Measurements from ENCODE around the gene GNAI2.

GNAI2 gene

GRCh38 chr3:50192689-50193141 is 43.3 kb upstream of the GNAI2 start:
- Histone ChIP-seq H3K36me3 (ENCODE audit: insufficient read depth, low read length) (no peaks in the 10 kb centered on the region), H3K79me2 (ENCODE audit: insufficient read depth, low read length) (no peaks in the 10 kb centered on the region), H3K9me3 (ENCODE audit: insufficient read depth, low read depth, low read length) (no peaks in the 10 kb centered on the region), H3K27me3 (ENCODE audit: insufficient read depth, low read length, poor library complexity, severe bottlenecking) (no peaks in the 10 kb centered on the region), H3K4me1 (ENCODE audit: insufficient read depth, low read length, poor library complexity, severe bottlenecking) (no peaks in the 10 kb centered on the region), H3F3A (ENCODE audit: low read depth) (no peaks in the 10 kb centered on the region), H2AFZ (ENCODE audit: low read length) (no peak overlapping the region), H3K9ac (ENCODE audit: low read depth, low read length, poor library complexity, severe bottlenecking) (no peak overlapping the region), H3K4me2 (ENCODE audit: low read depth, low read length, poor library complexity, severe bottlenecking) (no peak overlapping the region), H4K20me1 (ENCODE audit: insufficient read depth, low read length, poor library complexity, severe bottlenecking) (no peaks in the 10 kb centered on the region), H3K4me3 (ENCODE audit: low read length, poor library complexity, severe bottlenecking) (no peak overlapping the region), H3K9me2 (replicated peaks; ENCODE audit: low read depth, low read length) (no peaks in the 10 kb centered on the region)
- no peak for TF ChIP-seq EZH2phosphoT487 (IDR thresholded peaks at IDR 0.05; ENCODE audit: borderline replicate concordance)
- peak; percentile 96 for TF ChIP-seq CTCF (conservative IDR thresholded peaks at IDR 0.05; ENCODE audit: low read length)

- no peaks in the 10 kb centered on the region for H3K36me3 ChIP-seq (ENCODE audit: insufficient read depth, low read length)
- no peaks in the 10 kb centered on the region for H3K4me1 ChIP-seq (ENCODE audit: insufficient read depth, low read length, poor library complexity, severe bottlenecking)
- H2AFZ ChIP-seq (ENCODE audit: low read length), result no peak overlapping the region
- H3K9me2 ChIP-seq (replicated peaks; ENCODE audit: low read depth, low read length), result no peaks in the 10 kb centered on the region
- H3K79me2 ChIP-seq (ENCODE audit: insufficient read depth, low read length), result no peaks in the 10 kb centered on the region
- H4K20me1 ChIP-seq (ENCODE audit: insufficient read depth, low read length, poor library complexity, severe bottlenecking), result no peaks in the 10 kb centered on the region
- H3F3A ChIP-seq (ENCODE audit: low read depth), result no peaks in the 10 kb centered on the region
- no peaks in the 10 kb centered on the region for H3K27me3 ChIP-seq (ENCODE audit: insufficient read depth, low read length, poor library complexity, severe bottlenecking)
- no peak overlapping the region for H3K9ac ChIP-seq (ENCODE audit: low read depth, low read length, poor library complexity, severe bottlenecking)
- no peaks in the 10 kb centered on the region for H3K9me3 ChIP-seq (ENCODE audit: insufficient read depth, low read depth, low read length)
- H3K4me2 ChIP-seq (ENCODE audit: low read depth, low read length, poor library complexity, severe bottlenecking), result no peak overlapping the region
- H3K4me3 ChIP-seq (ENCODE audit: low read length, poor library complexity, severe bottlenecking), result no peak overlapping the region
- TF ChIP-seq EZH2phosphoT487 (IDR thresholded peaks at IDR 0.05; ENCODE audit: borderline replicate concordance) (no peak), CTCF (conservative IDR thresholded peaks at IDR 0.05; ENCODE audit: low read length) (no peak)
These were observed 42.7 kb upstream of the GNAI2 start for GRCh38 chr3:50193286-50193685.

- Histone ChIP-seq H3K9ac (ENCODE audit: low read depth, low read length, poor library complexity, severe bottlenecking) (no peak overlapping the region), H3K9me3 (ENCODE audit: insufficient read depth, low read depth, low read length) (no peaks in the 10 kb centered on the region), H3K27me3 (ENCODE audit: insufficient read depth, low read length, poor library complexity, severe bottlenecking) (no peaks in the 10 kb centered on the region), H4K20me1 (ENCODE audit: insufficient read depth, low read length, poor library complexity, severe bottlenecking) (no peaks in the 10 kb centered on the region), H2AFZ (ENCODE audit: low read length) (no peak overlapping the region), H3K4me3 (ENCODE audit: low read length, poor library complexity, severe bottlenecking) (no peak overlapping the region), H3K36me3 (ENCODE audit: insufficient read depth, low read length) (no peaks in the 10 kb centered on the region), H3K9me2 (replicated peaks; ENCODE audit: low read depth, low read length) (no peaks in the 10 kb centered on the region), H3K4me2 (ENCODE audit: low read depth, low read length, poor library complexity, severe bottlenecking) (no peak overlapping the region), H3K79me2 (ENCODE audit: insufficient read depth, low read length) (no peaks in the 10 kb centered on the region), H3F3A (ENCODE audit: low read depth) (no peaks in the 10 kb centered on the region), H3K4me1 (ENCODE audit: insufficient read depth, low read length, poor library complexity, severe bottlenecking) (no peaks in the 10 kb centered on the region)
- TF ChIP-seq CTCF (conservative IDR thresholded peaks at IDR 0.05; ENCODE audit: low read length), result no peak
- no peak for TF ChIP-seq EZH2phosphoT487 (IDR thresholded peaks at IDR 0.05; ENCODE audit: borderline replicate concordance)
These were observed 42.3 kb upstream of the GNAI2 start for GRCh38 chr3:50193746-50194127.
